HG02678 (cell line): ENCODE results near the gene CDC42BPB.

Source experiments
- ATAC-seq: cut with Tn5 transposase; IDR thresholded peaks from one replicate; pipeline ENCODE4 v1.9.1; 2021; ENCODE audit warnings: mild to moderate bottlenecking, moderate library complexity; ENCODE audit not compliant: unreplicated experiment

The CDC42BPB gene

GRCh38 chr14:103020271-103021170, 36.8 kb downstream of the CDC42BPB start:
- no peak for ATAC-seq

GRCh38 chr14:103019826-103020225, 37.5 kb downstream of the CDC42BPB start:
- ATAC-seq, result no peak

GRCh38 chr14:103019236-103019635, 38.1 kb downstream of the CDC42BPB start:
- no peak for ATAC-seq

- ATAC-seq, result no peak
Measured at GRCh38 chr14:103016594-103016993, 40.8 kb downstream of the CDC42BPB start.

GRCh38 chr14:103016071-103016470, 41.3 kb downstream of the CDC42BPB start:
- no peak for ATAC-seq

GRCh38 chr14:103015426-103015825, 41.9 kb downstream of the CDC42BPB start:
- no peak for ATAC-seq

GRCh38 chr14:103014466-103015228, 42.7 kb downstream of the CDC42BPB start:
- no peak for ATAC-seq

GRCh38 chr14:103013028-103013427, 44.3 kb downstream of the CDC42BPB start:
- no peak for ATAC-seq

GRCh38 chr14:103009559-103009958, 47.8 kb downstream of the CDC42BPB start:
- no peak for ATAC-seq

- no peak for ATAC-seq
Measured at GRCh38 chr14:103008768-103009357, 48.5 kb downstream of the CDC42BPB start.

- no peak for ATAC-seq
Measured at GRCh38 chr14:103008126-103008525, 49.2 kb downstream of the CDC42BPB start.

- ATAC-seq, result no peak
Measured at GRCh38 chr14:103007555-103007954, 49.8 kb downstream of the CDC42BPB start.

- no peak for ATAC-seq
Measured at GRCh38 chr14:103006991-103007520, 50.3 kb downstream of the CDC42BPB start.

GRCh38 chr14:103006106-103006505, 51.2 kb downstream of the CDC42BPB start:
- ATAC-seq, result no peak

- no peak for ATAC-seq
Measured at GRCh38 chr14:103003850-103004249, 53.5 kb downstream of the CDC42BPB start.

- no peak for ATAC-seq
Measured at GRCh38 chr14:103003351-103003615, 54.1 kb downstream of the CDC42BPB start.

GRCh38 chr14:103002578-103003350, 54.6 kb downstream of the CDC42BPB start:
- no peak for ATAC-seq

- no peak for ATAC-seq
Measured at GRCh38 chr14:103001651-103002396, 55.5 kb downstream of the CDC42BPB start.

- ATAC-seq, result no peak
Measured at GRCh38 chr14:103001226-103001625, 56.1 kb downstream of the CDC42BPB start.

- ATAC-seq, result no peak
Measured at GRCh38 chr14:103000291-103000921, 56.9 kb downstream of the CDC42BPB start.
